ENCODE data around the gene FAXC. TPM values are rescaled to one million over a fixed set of nuclear protein-coding genes. Genes with fewer than 3 reads are reported as not detected.

FAXC gene
- total RNA-seq, 1 experiment from 2014 or later = 12.9 TPM

GRCh38 chr6:99306341-99306740 is 43.1 kb downstream of the FAXC start (continued):
- TF ChIP-seq E2F5 (CRISPR knock-in tag; IDR thresholded peaks at IDR 0.05) = no peak

DNA sequence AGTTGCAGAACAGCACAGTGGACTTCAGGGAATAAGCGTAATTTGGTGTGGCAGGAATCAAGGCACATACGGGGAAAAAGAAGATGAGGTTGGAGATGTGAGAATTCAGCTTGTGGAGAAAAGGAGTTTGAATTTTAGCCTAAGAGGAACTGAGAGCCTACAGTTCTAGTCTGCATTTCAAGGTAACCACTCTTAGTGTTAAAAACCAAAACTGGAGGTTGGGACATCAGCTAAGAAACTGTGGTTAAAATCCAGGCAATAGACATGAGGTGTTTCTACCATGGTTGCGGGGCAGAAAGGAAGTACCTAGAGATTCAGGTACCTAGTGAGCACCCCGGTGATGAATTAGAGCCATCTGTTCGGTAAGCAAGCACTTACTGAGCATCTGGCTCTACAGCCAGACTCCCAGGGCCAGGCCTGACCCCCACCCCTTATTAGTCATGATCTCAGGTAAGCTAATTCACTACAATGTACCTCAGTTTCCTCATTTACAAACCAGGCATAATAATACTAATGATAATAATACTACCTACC is 44.4 kb downstream of the FAXC start:
- Mint-ChIP-seq H3K27ac (no peak overlapping the region), H3K4me3 (no peak overlapping the region), H3K27me3 (ENCODE audit: low read depth) (no peaks in the 10 kb centered on the region), H3K4me1 (peaks cover 9% of the 10 kb centered on the region), H3K9me3 (no peaks in the 10 kb centered on the region), H3K36me3 (no peaks in the 10 kb centered on the region)
- ATAC-seq (no peak), DNase-seq (ENCODE audit: low spot score) (no peak)
- no peak for TF ChIP-seq ZNF138 (CRISPR knock-in tag; conservative IDR thresholded peaks at IDR 0.05)
- TF ChIP-seq MXD4 (CRISPR knock-in tag; IDR thresholded peaks at IDR 0.05; ENCODE audit: borderline replicate concordance) = no peak
- no peak for TF ChIP-seq RELA (CRISPR knock-in tag; IDR thresholded peaks at IDR 0.05; ENCODE audit: borderline replicate concordance)
- TF ChIP-seq ZNF121 (CRISPR knock-in tag; IDR thresholded peaks at IDR 0.05) = no peak
- TF ChIP-seq, protein P1, sequence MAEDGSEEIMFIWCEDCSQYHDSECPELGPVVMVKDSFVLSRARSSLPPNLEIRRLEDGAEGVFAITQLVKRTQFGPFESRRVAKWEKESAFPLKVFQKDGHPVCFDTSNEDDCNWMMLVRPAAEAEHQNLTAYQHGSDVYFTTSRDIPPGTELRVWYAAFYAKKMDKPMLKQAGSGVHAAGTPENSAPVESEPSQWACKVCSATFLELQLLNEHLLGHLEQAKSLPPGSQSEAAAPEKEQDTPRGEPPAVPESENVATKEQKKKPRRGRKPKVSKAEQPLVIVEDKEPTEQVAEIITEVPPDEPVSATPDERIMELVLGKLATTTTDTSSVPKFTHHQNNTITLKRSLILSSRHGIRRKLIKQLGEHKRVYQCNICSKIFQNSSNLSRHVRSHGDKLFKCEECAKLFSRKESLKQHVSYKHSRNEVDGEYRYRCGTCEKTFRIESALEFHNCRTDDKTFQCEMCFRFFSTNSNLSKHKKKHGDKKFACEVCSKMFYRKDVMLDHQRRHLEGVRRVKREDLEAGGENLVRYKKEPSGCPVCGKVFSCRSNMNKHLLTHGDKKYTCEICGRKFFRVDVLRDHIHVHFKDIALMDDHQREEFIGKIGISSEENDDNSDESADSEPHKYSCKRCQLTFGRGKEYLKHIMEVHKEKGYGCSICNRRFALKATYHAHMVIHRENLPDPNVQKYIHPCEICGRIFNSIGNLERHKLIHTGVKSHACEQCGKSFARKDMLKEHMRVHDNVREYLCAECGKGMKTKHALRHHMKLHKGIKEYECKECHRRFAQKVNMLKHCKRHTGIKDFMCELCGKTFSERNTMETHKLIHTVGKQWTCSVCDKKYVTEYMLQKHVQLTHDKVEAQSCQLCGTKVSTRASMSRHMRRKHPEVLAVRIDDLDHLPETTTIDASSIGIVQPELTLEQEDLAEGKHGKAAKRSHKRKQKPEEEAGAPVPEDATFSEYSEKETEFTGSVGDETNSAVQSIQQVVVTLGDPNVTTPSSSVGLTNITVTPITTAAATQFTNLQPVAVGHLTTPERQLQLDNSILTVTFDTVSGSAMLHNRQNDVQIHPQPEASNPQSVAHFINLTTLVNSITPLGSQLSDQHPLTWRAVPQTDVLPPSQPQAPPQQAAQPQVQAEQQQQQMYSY (CRISPR knock-in tag; IDR thresholded peaks at IDR 0.05) = no peak
- TF ChIP-seq, protein P2, sequence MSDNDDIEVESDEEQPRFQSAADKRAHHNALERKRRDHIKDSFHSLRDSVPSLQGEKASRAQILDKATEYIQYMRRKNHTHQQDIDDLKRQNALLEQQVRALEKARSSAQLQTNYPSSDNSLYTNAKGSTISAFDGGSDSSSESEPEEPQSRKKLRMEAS (CRISPR knock-in tag; IDR thresholded peaks at IDR 0.05) = no peak
- CTCF ChIA-PET = interaction anchor here (2.9 kb wide), 1 partner anchor 25 kb away, joined by 12 read pairs; no protein-coding TSS in a partner anchor
- POLR2A ChIA-PET = no interaction called here

DNA sequence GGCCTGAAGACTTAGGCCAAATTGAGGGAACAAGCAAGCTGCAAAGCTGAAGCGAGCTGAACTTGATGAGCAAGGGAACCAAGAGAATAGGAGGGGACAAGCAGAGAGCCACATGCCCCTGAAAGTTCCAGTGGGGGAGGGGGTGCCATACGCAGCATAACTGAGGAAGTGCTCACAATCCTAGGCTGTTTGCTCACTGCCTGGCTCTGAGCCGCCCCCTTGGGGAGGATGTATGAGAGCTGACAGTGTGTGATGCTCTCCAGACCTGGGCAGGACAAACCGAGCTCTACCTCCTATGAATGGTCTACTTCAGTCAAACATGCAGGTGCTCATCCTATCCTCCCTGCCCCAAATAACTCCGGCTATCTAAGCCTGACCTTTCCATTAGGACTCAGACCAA is 52.1 kb downstream of the FAXC start:
- H3K27me3 Mint-ChIP-seq (ENCODE audit: low read depth) = no peaks in the 10 kb centered on the region
- no peaks in the 10 kb centered on the region for H3K36me3 Mint-ChIP-seq
- ATAC-seq = peak; percentile 90
- H3K9me3 Mint-ChIP-seq = no peaks in the 10 kb centered on the region
- TF ChIP-seq FOXJ3 (CRISPR knock-in tag; IDR thresholded peaks at IDR 0.05; ENCODE audit: borderline replicate concordance) = no peak
- no peak for TF ChIP-seq OVOL2 (CRISPR knock-in tag; IDR thresholded peaks at IDR 0.05; ENCODE audit: borderline replicate concordance)
- TF ChIP-seq NFE2L1 (CRISPR knock-in tag; IDR thresholded peaks at IDR 0.05) = no peak
- TF ChIP-seq EMX1 (CRISPR knock-in tag; IDR thresholded peaks at IDR 0.05) = no peak
- no peak for TF ChIP-seq NFYB (CRISPR knock-in tag; conservative IDR thresholded peaks at IDR 0.05; ENCODE audit: low read depth)
- no peak for TF ChIP-seq ZNF416 (CRISPR knock-in tag; IDR thresholded peaks at IDR 0.05)
- no peak for TF ChIP-seq ZNF219 (CRISPR knock-in tag; IDR thresholded peaks at IDR 0.05; ENCODE audit: borderline replicate concordance)
- TF ChIP-seq NR2C2 (CRISPR knock-in tag; IDR thresholded peaks at IDR 0.05) = no peak
- TF ChIP-seq SP1 (CRISPR knock-in tag; conservative IDR thresholded peaks at IDR 0.05) = no peak
- no peak for TF ChIP-seq IRF1 (CRISPR knock-in tag; IDR thresholded peaks at IDR 0.05)
- CTCF ChIA-PET = interaction anchor here (0.6 to 1.5 kb wide), 6 partner anchors 9 to 33 kb away, joined by 3 to 5 read pairs (median 3); no protein-coding TSS in a partner anchor
- POLR2A ChIA-PET = no interaction called here
- no peak for DNase-seq (ENCODE audit: low spot score)
- peak overlapping the region; percentile 1; the same call in 1 of the 2 replicates for H3K27ac Mint-ChIP-seq
- no peaks in the 10 kb centered on the region for H3K4me1 Mint-ChIP-seq
- no peak overlapping the region for H3K4me3 Mint-ChIP-seq
